HL-60 (cell line): ENCODE results near the gene SSH2.
A peak's percentile ranks its signal among the peaks of the same experiment; 100 is the strongest.

Source experiments
- CTCF ChIP-seq: IDR thresholded peaks from one replicate; pipeline ENCODE4 v1.5.1; 2011; ENCODE audit warnings: low read length, control low read depth, inconsistent platforms; ENCODE audit not compliant: insufficient read depth
- GABPA ChIP-seq: IDR thresholded peaks from 2 replicates; pipeline ENCODE4 v1.6.1; 2012; ENCODE audit warnings: low read depth

- peak; percentile 97 for TF ChIP-seq CTCF
- TF ChIP-seq GABPA: no peak
Observed at GRCh38 chr17:29579866-29580771, 349.9 kb downstream of the SSH2 start.
